Measurements from ENCODE around the gene SEC61A1. TPM values are rescaled to one million over a fixed set of nuclear protein-coding genes. Genes with fewer than 3 reads are reported as not detected.

The SEC61A1 gene
- total RNA-seq, 1 donor from 2014 or later = 388 TPM

GRCh38 chr3:128081226-128081625, 29.0 kb downstream of the SEC61A1 start:
- TF ChIP-seq CTCF (IDR thresholded peaks at IDR 0.05) = no peak
- Mint-ChIP-seq H3K36me3 (ENCODE audit: low read depth) (peaks cover 4% of the 10 kb centered on the region), H3K27me3 (ENCODE audit: low read depth) (no peaks in the 10 kb centered on the region), H3K4me3 (ENCODE audit: unreplicated experiment) (no peak overlapping the region), H3K27ac (ENCODE audit: unreplicated experiment) (no peak overlapping the region), H3K4me1 (ENCODE audit: low read depth) (peaks cover 51% of the 10 kb centered on the region), H3K9me3 (ENCODE audit: low read depth) (no peaks in the 10 kb centered on the region)
- no peak for DNase-seq (ENCODE audit: low spot score)

GRCh38 chr3:128081846-128082245, 29.6 kb downstream of the SEC61A1 start:
- TF ChIP-seq CTCF (IDR thresholded peaks at IDR 0.05) = no peak
- peak overlapping the region; percentile 10 for H3K27ac Mint-ChIP-seq (ENCODE audit: unreplicated experiment)
- H3K36me3 Mint-ChIP-seq (ENCODE audit: low read depth) = peaks cover 4% of the 10 kb centered on the region
- H3K4me3 Mint-ChIP-seq (ENCODE audit: unreplicated experiment) = no peak overlapping the region
- no peaks in the 10 kb centered on the region for H3K9me3 Mint-ChIP-seq (ENCODE audit: low read depth)
- no peaks in the 10 kb centered on the region for H3K27me3 Mint-ChIP-seq (ENCODE audit: low read depth)
- DNase-seq (ENCODE audit: low spot score) = no peak
- peaks cover 51% of the 10 kb centered on the region for H3K4me1 Mint-ChIP-seq (ENCODE audit: low read depth)

GRCh38 chr3:128082546-128082945, 30.3 kb downstream of the SEC61A1 start:
- TF ChIP-seq CTCF (IDR thresholded peaks at IDR 0.05) = no peak
- Mint-ChIP-seq H3K27me3 (ENCODE audit: low read depth) (no peaks in the 10 kb centered on the region), H3K36me3 (ENCODE audit: low read depth) (peaks cover 7% of the 10 kb centered on the region), H3K27ac (ENCODE audit: unreplicated experiment) (no peak overlapping the region), H3K9me3 (ENCODE audit: low read depth) (no peaks in the 10 kb centered on the region), H3K4me3 (ENCODE audit: unreplicated experiment) (no peak overlapping the region), H3K4me1 (ENCODE audit: low read depth) (peaks cover 51% of the 10 kb centered on the region)
- DNase-seq (ENCODE audit: low spot score) = no peak

GRCh38 chr3:128083396-128083795, 31.2 kb downstream of the SEC61A1 start:
- H3K27ac Mint-ChIP-seq (ENCODE audit: unreplicated experiment) = no peak overlapping the region

GRCh38 chr3:128083980-128084674, 31.9 kb downstream of the SEC61A1 start:
- no peaks in the 10 kb centered on the region for H3K27me3 Mint-ChIP-seq (ENCODE audit: low read depth)
- no peak for DNase-seq (ENCODE audit: low spot score)
- peaks cover 51% of the 10 kb centered on the region for H3K4me1 Mint-ChIP-seq (ENCODE audit: low read depth)
- H3K4me3 Mint-ChIP-seq (ENCODE audit: unreplicated experiment) = no peak overlapping the region
- peaks cover 7% of the 10 kb centered on the region for H3K36me3 Mint-ChIP-seq (ENCODE audit: low read depth)
- no peak for TF ChIP-seq CTCF (IDR thresholded peaks at IDR 0.05)
- no peaks in the 10 kb centered on the region for H3K9me3 Mint-ChIP-seq (ENCODE audit: low read depth)
- peak overlapping the region; percentile 66 for H3K27ac Mint-ChIP-seq (ENCODE audit: unreplicated experiment)

More at GRCh38 chr3:128083396-128083795, 31.2 kb downstream of the SEC61A1 start:
- no peak overlapping the region for H3K4me3 Mint-ChIP-seq (ENCODE audit: unreplicated experiment)
- peaks cover 51% of the 10 kb centered on the region for H3K4me1 Mint-ChIP-seq (ENCODE audit: low read depth)
- TF ChIP-seq CTCF (IDR thresholded peaks at IDR 0.05) = no peak
- no peak for DNase-seq (ENCODE audit: low spot score)
- no peaks in the 10 kb centered on the region for H3K27me3 Mint-ChIP-seq (ENCODE audit: low read depth)
- peaks cover 7% of the 10 kb centered on the region for H3K36me3 Mint-ChIP-seq (ENCODE audit: low read depth)
- no peaks in the 10 kb centered on the region for H3K9me3 Mint-ChIP-seq (ENCODE audit: low read depth)

Data from chondrocyte (in vitro differentiated cells).